KG1 (cell line): ENCODE data around the gene ZNF274.
"Not testable (repeated sequence)": the region's sequence is repeated elsewhere in the genome, so short reads cannot be mapped to it uniquely, and the experiment has no call there.

ENCODE experiments used
- DNase-seq: peaks from one replicate; lab custom pipeline; 2025; lab: John Stamatoyannopoulos, UW

The ZNF274 gene

DNA sequence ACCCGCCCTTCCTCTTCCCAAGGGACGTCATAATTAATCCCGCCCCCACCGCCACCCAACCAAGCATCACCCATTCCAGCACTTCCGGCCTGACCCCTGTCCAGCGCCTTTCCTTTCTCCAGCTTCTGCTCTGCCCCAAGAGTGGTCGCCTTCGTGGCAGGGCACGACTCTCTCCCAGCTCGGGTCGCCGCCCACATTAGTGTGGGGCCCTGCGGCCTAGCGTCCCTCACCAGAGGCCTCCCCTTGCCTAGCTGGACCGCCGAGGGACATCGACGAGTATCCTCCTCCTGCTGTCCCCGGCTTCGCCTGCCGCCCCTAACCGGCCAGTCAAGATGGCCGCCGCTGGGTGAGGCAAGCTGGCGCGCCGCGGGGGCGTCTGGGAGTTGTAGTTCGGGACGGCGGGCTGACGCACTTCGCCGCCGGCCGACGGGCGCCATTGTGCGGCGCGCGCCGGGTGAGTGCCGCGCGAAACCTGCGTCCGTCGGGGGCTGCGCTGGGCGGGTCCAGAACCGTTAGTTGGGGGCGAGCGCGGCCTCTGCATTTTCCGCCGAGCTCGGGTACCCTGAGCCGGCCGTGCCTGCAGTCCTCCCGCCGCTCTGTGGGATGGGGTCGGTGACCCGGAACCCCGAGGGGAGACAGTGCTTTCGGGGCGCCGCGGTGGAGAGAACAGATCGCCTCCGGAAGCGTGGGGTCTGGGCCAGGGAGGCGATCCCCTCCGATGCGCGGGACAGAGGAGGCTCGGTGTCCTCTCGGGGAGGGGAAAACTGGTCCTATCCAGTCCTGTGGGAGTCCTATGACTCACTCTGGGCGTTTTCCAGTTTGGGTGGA, at the start of gene ZNF274:
Gene ZNF274, plus strand, starts transcription at position 73 of the 828 bp plus-strand sequence. CDS start 905 bp downstream, outside the sequence.
- DNase-seq: peak; percentile 92

DNA sequence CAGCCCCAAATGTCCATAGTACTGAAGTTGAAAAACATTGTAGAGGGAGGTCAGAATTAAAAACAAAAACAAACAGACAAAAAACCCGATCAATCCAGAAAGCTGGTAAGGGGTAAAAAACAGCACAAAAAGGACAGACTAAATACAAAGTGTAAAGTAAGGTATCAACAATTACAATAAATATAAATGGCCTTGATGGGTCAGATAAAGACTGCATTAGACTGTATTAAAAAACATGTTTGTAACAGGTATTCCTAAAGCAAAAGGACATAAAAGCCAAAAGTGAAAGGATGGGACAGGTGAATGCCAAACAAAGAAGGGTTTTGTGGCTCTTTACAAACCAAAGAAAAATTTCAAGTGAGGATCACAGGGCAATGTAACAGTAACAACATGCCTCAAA, 48.6 kb upstream of the ZNF274 start:
- DNase-seq: no peak

DNA sequence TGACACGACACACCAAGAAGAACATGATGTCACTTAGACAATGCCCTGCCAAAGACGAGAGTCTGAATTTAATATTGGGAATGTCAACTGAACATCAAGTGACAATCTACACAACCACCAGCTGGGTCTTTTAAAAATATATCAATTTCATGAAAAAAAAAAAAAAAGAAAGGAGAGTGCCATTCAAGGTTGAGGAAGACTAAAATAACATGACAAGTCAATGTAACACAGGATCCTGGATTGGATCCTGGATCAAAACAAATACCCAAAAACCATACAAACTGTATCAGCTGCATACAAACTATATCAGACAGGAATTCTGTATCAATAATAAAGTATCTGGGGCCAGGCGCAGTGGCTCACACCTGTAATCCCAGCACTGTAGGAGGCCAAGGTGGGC, 37.0 kb upstream of the ZNF274 start:
- no peak for DNase-seq

DNA sequence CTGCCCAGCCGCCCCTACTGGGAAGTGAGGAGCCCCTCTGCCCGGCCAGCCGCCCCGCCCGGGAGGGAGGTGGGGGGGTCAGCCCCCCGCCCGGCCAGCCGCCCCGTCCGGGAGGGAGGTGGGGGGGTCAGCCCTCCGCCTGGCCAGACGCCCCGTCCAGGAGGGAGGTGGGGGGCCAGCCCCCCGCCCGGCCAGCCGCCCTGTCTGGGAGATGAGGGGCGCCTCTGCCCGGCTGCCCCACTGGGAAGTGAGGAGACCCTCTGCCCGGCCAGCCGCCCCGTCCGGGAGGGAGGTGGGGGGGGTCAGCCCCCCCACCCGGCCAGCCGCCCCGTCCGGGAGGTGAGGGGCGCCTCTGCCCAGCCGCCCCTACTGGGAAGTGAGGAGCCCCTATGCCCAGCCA, 35.4 kb upstream of the ZNF274 start:
- not testable (repeated sequence) for DNase-seq

DNA sequence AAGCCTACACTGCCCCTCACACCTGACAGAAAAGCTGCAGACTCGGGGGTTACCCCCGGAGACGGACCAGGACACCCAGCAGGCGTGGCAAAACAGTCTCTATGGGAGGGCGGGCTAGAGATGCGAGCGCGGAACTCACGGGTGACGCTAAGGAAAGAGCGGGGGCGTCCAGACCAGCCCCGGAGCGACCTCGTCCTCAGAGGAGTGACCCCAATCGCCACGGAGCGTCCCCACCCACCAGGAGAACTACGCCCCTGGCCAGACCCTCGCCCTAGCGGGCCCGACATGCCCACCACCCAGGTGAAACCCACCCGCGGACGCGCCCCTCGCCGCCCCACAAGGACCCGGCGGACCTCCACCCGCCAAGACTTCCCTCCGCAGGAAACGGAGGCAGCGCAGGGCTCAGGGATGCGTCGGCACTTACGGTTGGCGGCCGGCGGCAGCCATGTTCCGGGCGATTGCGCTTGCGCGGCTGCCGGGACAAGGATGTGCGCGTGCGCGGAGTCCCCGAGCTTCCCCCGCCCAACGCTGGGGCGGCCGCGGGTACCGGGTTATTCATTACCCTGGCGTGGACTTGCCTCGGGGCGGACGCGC, 32.4 kb upstream of the ZNF274 start, which contains the start of gene ZNF329:
Gene ZNF329, minus strand, starts transcription at position 462 of the 594 bp plus-strand sequence. CDS start 21,286 bp downstream, outside the sequence.
- peak; percentile 92 for DNase-seq

DNA sequence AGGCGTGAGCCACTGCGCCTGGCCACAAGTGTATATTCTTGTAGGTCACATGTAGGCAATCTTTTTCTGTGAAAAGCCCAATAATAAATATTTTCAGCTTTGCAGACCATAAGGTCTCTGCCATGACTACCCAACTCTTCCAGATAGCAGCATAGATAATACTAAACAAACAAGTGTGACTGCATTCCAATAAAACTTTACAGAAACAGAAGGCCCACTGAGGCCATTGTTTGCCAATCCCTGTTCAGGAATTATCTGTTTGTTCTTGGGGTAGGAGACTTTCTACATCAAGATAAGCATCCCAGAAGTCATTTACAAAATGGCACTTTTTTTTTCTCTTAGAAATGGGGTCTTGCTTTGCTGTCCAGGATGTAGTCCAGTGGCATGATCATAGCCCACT, 29.5 kb upstream of the ZNF274 start:
- DNase-seq: no peak

DNA sequence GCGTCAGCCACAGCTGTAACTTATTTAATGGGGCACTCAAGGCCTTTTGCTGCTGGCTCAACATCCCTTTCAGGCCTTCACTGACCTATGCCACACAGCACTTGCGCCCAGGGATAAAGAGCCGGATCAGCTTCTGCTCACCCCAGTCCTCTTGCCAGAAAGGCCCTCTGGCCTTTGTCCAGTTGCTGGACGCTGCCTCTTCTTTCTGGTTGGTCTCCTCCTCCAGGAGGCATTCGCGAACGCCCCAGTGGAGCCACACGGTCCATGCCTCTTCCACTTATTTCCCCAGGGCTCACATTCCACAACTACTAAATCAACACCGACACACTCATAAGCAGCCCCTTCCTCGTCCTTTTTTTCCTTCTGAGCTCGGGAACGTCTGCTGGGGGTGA, 28.6 kb upstream of the ZNF274 start:
- DNase-seq: no peak

DNA sequence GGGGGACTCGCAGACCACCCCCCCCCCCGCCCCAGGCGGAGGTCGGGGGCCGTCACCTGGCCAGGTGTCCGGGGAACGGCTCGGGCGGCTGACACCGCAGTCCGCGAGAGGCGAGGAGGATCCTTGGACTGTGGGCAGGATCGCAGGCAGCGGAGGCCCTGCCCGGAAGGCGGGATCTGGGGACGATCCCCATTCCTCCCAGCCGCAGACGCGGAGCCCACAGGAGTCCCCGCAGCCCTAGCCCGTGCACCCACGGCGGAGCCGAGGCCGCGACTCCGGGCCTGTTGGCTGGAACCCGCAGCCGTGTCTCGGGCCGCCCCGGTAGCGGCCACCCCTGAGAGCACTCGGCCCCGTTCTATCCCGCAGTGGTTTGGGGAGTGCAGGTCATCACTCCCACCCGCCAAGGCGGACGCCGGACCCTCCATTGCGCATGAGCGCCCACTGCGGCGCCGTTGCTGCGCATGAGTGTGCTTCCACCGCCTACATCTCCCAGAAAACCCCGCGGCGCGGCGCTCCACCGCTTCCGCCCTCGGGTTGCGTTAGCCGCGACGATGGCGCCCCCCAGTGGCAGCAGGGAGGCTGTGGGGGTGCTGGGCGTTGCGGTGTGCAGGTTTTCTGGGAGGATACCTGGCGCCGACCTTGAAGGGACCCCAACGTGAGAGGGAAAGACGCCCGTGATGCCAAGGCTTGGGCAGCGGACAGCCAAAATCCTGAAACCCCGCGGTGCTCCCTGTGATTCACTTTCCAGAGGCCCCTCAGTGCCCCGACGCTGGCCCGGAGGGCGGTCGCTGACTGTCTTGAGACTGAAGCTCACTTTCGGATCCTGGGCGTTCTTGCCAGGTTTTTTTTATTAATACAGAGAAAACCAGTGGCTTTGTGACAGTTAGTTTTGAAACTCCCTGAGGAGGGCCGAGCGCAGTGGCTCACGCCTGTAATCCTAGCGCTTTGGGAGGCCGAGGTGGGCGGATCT, 27.9 kb upstream of the ZNF274 start:
- peak; percentile 90 for DNase-seq

DNA sequence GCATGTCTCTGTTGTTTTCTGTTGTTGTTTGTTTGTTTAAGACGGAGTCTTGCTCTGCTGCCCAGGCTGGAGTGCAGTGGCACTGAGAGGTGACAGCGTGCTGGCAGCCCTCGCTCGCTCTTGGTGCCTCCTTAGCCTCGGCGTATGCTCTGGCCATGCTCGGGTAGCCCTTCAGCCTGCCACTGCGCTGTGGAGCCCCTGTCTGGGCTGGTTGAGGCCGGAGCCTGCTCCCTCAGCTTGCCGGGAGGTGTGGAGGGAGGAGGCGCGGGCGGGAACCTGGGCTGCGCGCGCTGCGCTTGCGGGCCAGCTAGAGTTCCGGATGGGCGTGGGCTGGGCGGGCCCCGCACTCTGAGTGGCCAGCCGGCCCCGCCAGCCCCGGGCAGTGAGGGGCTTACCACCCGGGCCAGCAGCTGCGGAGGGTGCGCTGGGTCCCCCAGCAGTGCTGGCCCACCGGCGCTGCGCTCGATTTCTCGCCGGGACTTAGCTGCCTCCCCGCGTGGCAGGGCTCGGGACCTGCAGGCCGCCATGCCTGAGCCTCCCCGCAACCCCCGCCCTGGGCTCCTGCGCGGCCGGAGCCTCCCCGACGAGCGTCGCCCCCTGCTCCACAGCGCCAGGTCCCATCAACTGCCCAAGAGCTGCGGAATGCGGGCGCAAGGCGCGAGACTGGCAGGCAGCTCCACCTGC, 25.7 kb upstream of the ZNF274 start:
- no peak for DNase-seq

DNA sequence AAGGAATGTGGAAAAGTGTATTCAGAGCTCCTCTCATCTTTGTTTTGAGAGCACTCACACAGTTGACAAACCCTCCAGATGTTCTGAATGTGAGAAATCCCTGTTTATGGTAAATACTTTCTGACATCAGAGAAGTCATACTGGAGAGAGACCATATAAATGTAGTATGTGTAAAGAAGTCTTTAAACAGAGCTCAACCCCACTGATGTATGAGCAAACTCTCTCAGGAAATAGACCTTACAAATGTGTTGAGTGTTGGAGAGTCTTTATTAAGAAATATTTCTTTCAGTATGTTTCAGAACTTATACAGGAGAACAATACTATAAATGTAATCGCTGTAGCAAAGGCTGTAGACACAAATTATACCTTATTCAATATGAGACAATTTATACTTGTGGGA, 16.6 kb upstream of the ZNF274 start:
- DNase-seq: no peak

DNA sequence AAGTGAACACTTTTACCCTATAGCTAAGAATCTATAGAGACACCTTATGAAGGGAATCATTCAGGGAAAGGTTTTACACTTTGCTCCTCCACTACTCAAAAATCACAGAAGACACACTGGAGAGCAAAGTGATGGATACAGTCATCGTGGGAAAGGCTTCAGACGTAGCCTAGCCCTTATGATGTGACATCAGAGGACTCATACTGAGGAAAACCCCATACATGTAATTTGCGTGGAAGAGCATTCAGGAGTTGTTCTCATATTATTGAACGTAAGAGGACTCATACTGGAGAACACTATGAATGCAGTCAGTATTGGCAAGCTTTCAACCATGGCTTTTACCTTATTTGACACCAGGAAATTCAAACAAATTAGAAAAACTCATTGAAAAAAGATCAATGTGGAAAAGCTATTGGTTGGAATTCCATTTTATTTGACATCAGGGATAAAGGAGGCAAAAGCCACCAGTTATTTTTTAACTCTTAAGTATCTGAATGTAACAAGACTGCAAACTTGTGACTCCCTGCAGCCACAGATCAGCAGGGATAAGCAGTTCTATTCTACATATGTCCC, 16.1 kb upstream of the ZNF274 start:
- DNase-seq: no peak

DNA sequence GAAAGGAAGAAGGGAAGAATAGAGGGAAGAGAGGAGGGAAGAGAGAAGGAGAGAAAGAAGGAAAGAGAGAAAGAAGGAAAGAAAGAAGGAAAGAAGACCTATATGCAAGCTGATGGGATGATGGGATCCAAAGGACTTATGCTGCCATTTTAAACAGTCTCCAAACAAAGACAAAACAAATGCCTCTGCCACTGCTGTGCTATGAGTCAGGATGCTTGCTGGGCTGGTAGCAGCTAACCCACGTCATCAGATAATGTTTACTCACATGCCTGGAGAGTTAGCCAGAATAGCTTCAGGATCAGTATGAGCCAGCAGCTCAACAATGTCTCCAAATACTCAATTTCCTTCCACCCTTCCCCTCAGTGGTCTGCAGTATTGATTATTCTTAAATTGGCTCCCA, 12.0 kb upstream of the ZNF274 start:
- no peak for DNase-seq

DNA sequence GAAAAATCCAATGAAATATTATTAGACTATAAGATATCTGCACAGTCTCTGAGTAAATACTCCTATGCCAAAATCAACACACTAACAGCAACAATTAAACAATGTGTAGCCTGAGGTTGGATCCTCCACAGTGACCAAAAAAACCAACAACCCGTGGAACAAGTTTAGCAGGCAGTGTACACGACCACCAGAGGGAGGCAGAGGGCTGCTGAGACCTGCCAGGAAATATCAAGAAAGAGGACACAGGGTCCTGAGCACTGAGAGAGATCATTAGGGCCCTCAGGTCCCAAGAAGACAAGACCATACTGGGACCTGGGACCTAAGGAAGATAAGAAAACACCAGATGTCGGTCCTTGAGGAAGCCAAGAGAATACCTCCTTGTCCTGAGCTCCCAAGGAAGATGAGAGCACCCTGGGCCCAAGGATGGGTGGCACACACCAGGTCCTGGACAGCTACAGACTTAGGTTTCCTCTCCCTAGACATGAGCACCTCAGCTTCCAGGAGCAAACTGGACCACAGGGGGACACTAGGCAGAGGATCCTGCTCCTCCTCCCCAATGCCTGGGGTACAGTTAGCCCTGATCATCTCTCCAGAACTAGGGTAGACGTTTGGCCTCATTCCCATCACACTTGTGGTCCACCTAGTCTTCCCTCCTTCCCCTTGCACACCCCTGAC, 822 bp upstream of the ZNF274 start:
- DNase-seq: peak; percentile 84

DNA sequence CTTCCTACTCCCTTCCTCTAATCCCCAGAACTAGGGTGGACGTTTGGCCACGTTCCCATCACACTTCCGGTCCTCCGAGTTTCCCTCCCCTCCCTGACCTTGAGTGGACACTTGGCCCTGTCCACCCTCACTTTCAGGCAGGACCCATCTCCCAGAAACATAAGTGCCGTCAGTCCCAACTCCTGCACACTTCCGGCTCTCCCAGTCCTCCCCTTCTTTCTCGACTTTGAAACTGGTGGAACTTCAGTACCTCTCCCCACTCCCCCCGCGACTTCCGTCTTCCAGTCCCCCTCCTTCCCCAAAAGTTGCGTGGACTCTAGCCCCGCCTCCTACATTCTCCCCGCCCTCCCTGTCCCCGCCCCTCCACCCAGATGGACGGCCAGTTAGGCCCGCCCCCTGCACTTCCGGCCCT, 278 bp upstream of the ZNF274 start:
- no peak for DNase-seq

DNA sequence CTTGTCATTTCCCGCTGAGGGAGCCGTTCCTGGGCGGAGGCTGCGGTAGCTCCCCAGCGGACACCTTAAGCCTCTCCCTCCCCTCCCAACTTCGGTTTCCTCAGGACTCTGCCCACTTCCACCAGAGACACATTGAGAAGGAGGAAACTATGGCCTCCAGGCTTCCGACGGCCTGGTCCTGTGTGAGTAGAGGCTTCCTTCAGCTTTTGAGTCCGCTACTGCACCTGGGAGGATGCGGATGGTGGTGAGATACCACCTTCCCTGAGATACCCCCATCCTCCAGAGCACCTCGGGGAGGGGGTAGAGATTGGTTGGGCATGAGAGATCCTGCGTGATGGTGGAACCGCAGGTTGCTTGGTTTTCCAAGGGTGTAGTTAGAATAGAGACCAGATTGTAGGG, 955 bp downstream of the ZNF274 start:
- DNase-seq: peak; percentile 44

DNA sequence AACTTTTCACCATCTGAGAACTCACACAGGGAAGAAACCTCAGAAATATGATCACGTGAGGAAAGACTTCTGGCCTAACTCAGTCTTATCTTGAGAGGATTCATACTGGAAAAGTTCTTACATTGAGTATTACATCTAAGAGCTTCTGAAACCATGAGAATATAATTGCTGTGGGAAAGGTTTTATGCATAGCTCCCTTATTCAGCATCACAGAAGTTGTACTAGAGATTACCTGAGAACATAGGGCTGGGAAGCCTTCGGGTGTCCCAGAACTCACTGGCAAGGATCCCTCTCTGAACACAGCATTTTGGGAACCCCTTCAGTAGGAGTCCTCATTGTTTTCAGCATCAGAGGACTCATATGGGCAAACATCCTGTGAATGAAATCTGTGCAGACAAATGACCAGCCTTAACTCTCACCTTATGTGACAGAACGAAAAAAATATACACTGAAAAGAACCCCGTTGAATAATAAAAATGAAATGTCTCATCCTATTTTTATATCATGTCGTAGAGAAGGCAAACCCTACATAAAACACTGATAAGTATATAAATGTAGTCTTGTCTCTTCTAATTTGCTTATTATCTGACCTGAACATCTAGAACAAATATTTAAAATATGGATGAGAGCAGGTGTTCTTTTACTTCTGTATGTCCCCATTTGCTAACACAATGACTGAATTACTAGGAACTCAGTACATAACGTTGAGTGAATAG, 14.2 kb downstream of the ZNF274 start:
- DNase-seq: peak; percentile 45

DNA sequence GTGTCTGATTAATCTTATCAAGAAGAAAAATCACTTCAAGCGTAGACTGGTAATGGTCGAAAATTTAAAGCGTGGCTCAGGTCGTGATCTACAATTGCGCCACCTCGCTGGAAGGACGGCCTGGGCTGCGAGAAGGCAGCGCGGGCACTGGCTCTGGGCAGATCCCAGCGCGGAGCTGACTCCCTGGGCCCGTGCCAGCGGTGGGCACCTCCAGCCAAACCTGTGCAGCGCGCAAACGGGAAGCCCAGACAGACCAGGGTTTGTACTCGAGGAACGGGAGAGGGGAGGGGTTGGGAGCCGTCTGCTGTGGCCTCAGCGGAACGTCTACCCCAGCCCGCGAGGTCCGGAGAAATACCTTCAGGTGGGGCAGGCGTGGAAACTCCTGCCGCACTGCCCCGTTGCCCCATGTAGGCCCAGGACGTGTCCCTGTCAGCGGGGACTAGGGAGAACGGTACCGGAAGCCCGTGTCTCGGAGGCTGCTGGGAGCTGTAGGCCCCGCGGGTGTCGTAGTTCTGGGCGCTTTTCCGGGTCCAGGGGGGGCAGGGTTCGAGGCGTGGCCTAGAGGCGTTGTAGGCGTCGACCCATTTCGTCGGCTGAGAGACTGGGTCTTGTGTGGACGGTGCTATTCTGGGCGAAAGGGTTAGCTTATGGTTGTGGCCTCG, 21.1 kb downstream of the ZNF274 start:
- DNase-seq: no peak

DNA sequence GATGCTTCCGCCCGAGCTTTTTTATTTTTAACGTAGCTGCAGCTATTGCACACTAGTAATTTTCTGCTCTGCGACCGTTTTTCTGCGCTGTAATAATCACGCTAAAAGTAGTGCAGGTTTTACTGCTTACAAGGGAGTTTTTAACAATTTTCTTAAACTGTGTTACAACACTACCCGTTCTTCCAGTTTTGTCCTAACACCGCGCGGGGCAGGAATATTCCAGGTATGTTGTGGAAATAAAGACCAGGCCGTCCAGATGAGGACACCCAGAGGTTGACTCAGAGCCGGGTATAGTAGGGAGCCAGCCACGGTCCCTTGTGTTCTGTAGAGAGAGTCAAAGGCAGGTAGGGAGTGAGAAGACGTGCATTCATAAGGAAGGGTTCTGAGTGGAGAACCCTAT, 21.7 kb downstream of the ZNF274 start:
- DNase-seq: no peak

DNA sequence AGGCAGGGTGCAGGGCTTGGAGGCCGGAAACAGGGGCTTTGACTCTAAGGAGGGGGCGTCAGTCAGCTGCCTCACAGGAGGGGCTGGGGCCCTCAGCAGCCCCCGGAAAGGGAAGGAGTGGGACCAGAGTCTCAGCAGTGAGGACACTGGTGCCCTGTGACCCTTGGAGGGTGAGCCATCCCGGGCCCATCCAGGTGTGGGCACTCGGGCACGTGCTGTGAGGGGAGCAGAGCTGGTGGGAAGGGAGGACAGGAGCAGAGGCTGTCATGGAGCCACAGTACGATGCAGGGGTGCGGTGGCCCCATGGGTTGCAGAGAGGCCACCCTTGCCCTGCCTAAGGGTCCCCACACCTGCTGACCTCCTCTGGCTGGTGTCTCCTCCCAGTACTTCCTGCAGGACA, 26.7 kb downstream of the ZNF274 start:
- DNase-seq: no peak
